Body of pancreas (tissue), 4 donors: ENCODE data around the gene BICD1. TPM values are rescaled to one million over a fixed set of nuclear protein-coding genes. Genes with fewer than 3 reads are reported as not detected.

Experiments used
- ATAC-seq: fragments of 150-250 bp; one replicate; pipeline ENCODE4 v1.9.1; 2016
- DNase-seq, 4 donors: peaks; one replicate each; pipeline ENCODE4 v3.0.0-alpha.2; 2019
- H3K27ac ChIP-seq, 4 donors: fragments of 200-600 bp; sonication (generic); 1 replicate in 3 of 4; 2 replicates in 1 of 4; pipeline versions ENCODE4 v1.5.1 to v1.6.1; 2016 to 2019; ENCODE audit warnings: mild to moderate bottlenecking in 1 of 4, mixed read lengths in 1 of 4, moderate library complexity in 1 of 4
- H3K27me3 ChIP-seq, 2 donors: fragments of 200-600 bp; sonication (generic); one replicate each; pipeline ENCODE4 v1.6.0; 2016; ENCODE audit warnings: mild to moderate bottlenecking in 1 of 2
- H3K36me3 ChIP-seq, 2 donors: fragments of 200-600 bp; sonication (generic); replicated peaks in 1 of 2; 2 replicates each; pipeline ENCODE4 v1.5.1; 2016; ENCODE audit warnings: low read depth in 2 of 2; ENCODE audit not compliant: insufficient read depth in 1 of 2
- H3K4me1 ChIP-seq: fragments of 200-600 bp; sonication (generic); one replicate; pipeline ENCODE4 v1.6.0; 2016
- H3K4me3 ChIP-seq, 2 donors: fragments of 200-600 bp; sonication (generic); 1 replicate in 1 of 2; 2 replicates in 1 of 2; pipeline ENCODE4 v1.5.1; 2016 to 2019
- H3K9me3 ChIP-seq, 3 donors: fragments of 200-600 bp; sonication (generic); 1 replicate in 2 of 3; 2 replicates in 1 of 3; pipeline ENCODE4 v1.5.1; 2016
- CTCF ChIP-seq, 7 experiments: fragments of 450-650 bp in 4 of 7; fragments of 200-600 bp in 3 of 7; sonication (generic) in 3 of 7; IDR thresholded peaks; one replicate each; pipeline ENCODE4 v1.5.1; 2016 to 2019; ENCODE audit warnings: antibody characterized with exemption in 7 of 7
- POLR2A ChIP-seq, 3 donors: fragments of 450-650 bp; IDR thresholded peaks; one replicate each; pipeline ENCODE4 v1.6.1; 2016; ENCODE audit warnings: antibody characterized with exemption in 3 of 3, mild to moderate bottlenecking in 2 of 3
- WGBS, 2 donors: methylation state at CpG; one replicate each; pipeline ENCODE4 v1.1.5; 2017; 5-methylcytosine and 5-hydroxymethylcytosine counted together
- intact Hi-C: fragments of 100-400 bp; cut with DNase I; formaldehyde crosslinking; loops from one replicate; pipeline ENCODE4 v1.15.1; 2023
- total RNA-seq, 2 donors: library from RNA; depleted of rRNA; stranded (reverse); fragments of >200 nt; gene quantifications; one replicate each; pipeline ENCODE4 v1.1.0, GENCODE V29; 2016

BICD1 gene
- total RNA-seq, 2 donors from 2014 or later = 3.0 to 6.2 TPM

GRCh38 chr12:32158525-32158924, 51.9 kb downstream of the BICD1 start:
- WGBS, 2 donors = 100% methylated on average over 1 of the region's 1 CpG
- DNase-seq = no peak

GRCh38 chr12:32159381-32159780, 52.7 kb downstream of the BICD1 start:
- intact Hi-C loops = no loop called here
- no peak overlapping the region for H3K4me3 ChIP-seq
- no peak overlapping the region for H3K27ac ChIP-seq
- DNase-seq = no peak
- H3K9me3 ChIP-seq = no peaks in the 10 kb centered on the region
- no peaks in the 10 kb centered on the region for H3K4me1 ChIP-seq
- no peaks in the 10 kb centered on the region for H3K27me3 ChIP-seq
- 85 to 92% methylated on average over 6 of the region's 6 CpGs for WGBS, 2 donors
- no peak for ATAC-seq
- no peaks in the 10 kb centered on the region for H3K36me3 ChIP-seq
- no peak for TF ChIP-seq CTCF (IDR thresholded peaks at IDR 0.05)
- no peak for TF ChIP-seq POLR2A (IDR thresholded peaks at IDR 0.05)

More at GRCh38 chr12:32158525-32158924, 51.9 kb downstream of the BICD1 start:
- intact Hi-C loops = no loop called here
- no peak for ATAC-seq
- Histone ChIP-seq H3K4me1 (no peaks in the 10 kb centered on the region), H3K27ac (no peak overlapping the region), H3K27me3 (no peaks in the 10 kb centered on the region), H3K36me3 (no peaks in the 10 kb centered on the region), H3K9me3 (no peaks in the 10 kb centered on the region), H3K4me3 (no peak overlapping the region)
- TF ChIP-seq POLR2A (IDR thresholded peaks at IDR 0.05) = no peak
- no peak for TF ChIP-seq CTCF (IDR thresholded peaks at IDR 0.05)

GRCh38 chr12:32159925-32160324, 53.3 kb downstream of the BICD1 start:
- no peak for ATAC-seq
- Histone ChIP-seq H3K9me3 (no peaks in the 10 kb centered on the region), H3K27me3 (no peaks in the 10 kb centered on the region), H3K27ac (no peak overlapping the region), H3K4me3 (no peak overlapping the region), H3K36me3 (no peaks in the 10 kb centered on the region), H3K4me1 (no peaks in the 10 kb centered on the region)
- DNase-seq = no peak
- TF ChIP-seq POLR2A (IDR thresholded peaks at IDR 0.05) (no peak), CTCF (IDR thresholded peaks at IDR 0.05) (no peak)
- intact Hi-C loops = no loop called here
- 89 to 92% methylated on average over 3 of the region's 3 CpGs for WGBS, 2 donors

- Histone ChIP-seq H3K27me3 (no peaks in the 10 kb centered on the region), H3K27ac (no peak overlapping the region), H3K36me3 (no peaks in the 10 kb centered on the region), H3K4me3 (no peak overlapping the region), H3K9me3 (no peaks in the 10 kb centered on the region), H3K4me1 (no peaks in the 10 kb centered on the region)
- no peak for ATAC-seq
- intact Hi-C loops = no loop called here
- DNase-seq = no peak
- WGBS, 2 donors = 72 to 84% methylated on average over 5 of the region's 5 CpGs
- TF ChIP-seq CTCF (IDR thresholded peaks at IDR 0.05) = no peak
- TF ChIP-seq POLR2A (IDR thresholded peaks at IDR 0.05) = no peak
Measured at GRCh38 chr12:32161058-32161457, 54.4 kb downstream of the BICD1 start.

- no peaks in the 10 kb centered on the region for H3K36me3 ChIP-seq
- no peaks in the 10 kb centered on the region for H3K4me1 ChIP-seq
- intact Hi-C loops = no loop called here
- no peak overlapping the region for H3K27ac ChIP-seq
- H3K4me3 ChIP-seq = no peak overlapping the region
- ATAC-seq (no peak), DNase-seq (no peak)
- 90 to 92% methylated on average over 2 of the region's 2 CpGs for WGBS, 2 donors
- H3K9me3 ChIP-seq = no peaks in the 10 kb centered on the region
- H3K27me3 ChIP-seq = no peaks in the 10 kb centered on the region
- TF ChIP-seq CTCF (IDR thresholded peaks at IDR 0.05) (no peak), POLR2A (IDR thresholded peaks at IDR 0.05) (no peak)
Measured at GRCh38 chr12:32163596-32163995, 56.9 kb downstream of the BICD1 start.
